22Rv1 (cell line): ENCODE results near the gene ITCH.
"Not testable (repeated sequence)": the region's sequence is repeated elsewhere in the genome, so short reads cannot be mapped to it uniquely, and the experiment has no call there.

Experiments used
- H3K27ac ChIP-seq: fragments of 450-650 bp; 2 replicates; pipeline ENCODE4 v1.5.1; 2017
- ZFX ChIP-seq: fragments of 450-650 bp; IDR thresholded peaks from 2 replicates; pipeline ENCODE4 v1.6.1; 2017; ENCODE audit warnings: antibody characterized with exemption, borderline replicate concordance
- TF ChIP-seq, protein P1 (sequence below): fragments of 450-650 bp; IDR thresholded peaks from 2 replicates; pipeline ENCODE4 v1.5.1; 2017; ENCODE audit warnings: mild to moderate bottlenecking

The ITCH gene

DNA sequence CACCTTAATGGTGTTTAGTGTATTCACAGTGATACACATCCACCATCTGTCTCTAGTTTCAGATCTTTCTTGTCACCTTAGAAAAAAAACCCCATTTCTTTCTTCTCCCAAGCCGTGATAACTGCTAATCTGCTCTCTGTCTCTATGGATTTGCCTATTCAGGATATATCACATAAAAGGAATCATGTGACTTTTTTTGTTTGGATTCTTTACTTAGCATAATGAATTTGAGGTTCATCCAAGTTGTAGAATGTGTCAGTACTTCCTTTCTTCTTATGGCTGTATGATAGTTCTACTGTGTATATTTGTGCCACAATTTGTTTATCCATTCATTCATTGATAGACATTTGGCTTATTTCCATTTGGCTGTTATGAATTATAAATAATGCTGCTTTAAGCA lies 57.1 kb downstream of the ITCH start:
- H3K27ac ChIP-seq: peak overlapping the region; percentile 4; the same call in 1 of the 2 replicates
- TF ChIP-seq, protein P1, sequence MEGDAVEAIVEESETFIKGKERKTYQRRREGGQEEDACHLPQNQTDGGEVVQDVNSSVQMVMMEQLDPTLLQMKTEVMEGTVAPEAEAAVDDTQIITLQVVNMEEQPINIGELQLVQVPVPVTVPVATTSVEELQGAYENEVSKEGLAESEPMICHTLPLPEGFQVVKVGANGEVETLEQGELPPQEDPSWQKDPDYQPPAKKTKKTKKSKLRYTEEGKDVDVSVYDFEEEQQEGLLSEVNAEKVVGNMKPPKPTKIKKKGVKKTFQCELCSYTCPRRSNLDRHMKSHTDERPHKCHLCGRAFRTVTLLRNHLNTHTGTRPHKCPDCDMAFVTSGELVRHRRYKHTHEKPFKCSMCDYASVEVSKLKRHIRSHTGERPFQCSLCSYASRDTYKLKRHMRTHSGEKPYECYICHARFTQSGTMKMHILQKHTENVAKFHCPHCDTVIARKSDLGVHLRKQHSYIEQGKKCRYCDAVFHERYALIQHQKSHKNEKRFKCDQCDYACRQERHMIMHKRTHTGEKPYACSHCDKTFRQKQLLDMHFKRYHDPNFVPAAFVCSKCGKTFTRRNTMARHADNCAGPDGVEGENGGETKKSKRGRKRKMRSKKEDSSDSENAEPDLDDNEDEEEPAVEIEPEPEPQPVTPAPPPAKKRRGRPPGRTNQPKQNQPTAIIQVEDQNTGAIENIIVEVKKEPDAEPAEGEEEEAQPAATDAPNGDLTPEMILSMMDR: no peak
- TF ChIP-seq ZFX: no peak

DNA sequence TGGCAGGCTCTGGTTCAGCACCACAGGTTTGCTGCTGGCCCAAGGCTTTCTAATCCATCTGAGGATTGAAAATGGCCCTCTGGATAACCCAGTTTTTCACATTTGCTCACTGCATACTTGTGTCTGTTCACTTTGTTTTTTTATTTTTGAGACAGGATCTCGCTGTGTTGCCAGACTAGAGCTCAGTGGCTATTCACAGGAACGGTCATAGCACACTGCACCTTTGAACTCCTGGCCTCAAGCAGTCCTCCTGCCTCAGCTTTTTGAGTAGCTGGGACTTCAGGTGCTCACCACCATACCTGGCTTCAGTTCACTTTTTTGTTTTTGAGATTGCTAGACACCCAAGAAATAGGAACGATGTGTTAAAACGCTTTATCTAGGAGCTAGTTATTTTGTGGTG lies 57.9 kb downstream of the ITCH start:
- TF ChIP-seq ZFX: no peak
- TF ChIP-seq, protein P1: no peak
- no peak overlapping the region for H3K27ac ChIP-seq

- TF ChIP-seq ZFX: no peak
- TF ChIP-seq, protein P1: no peak
- H3K27ac ChIP-seq: no peak overlapping the region
These were observed 58.8 kb downstream of the ITCH start for GRCh38 chr20:34421766-34422466.

GRCh38 chr20:34425032-34425690 lies 62.1 kb downstream of the ITCH start:
- not testable (repeated sequence) for H3K27ac ChIP-seq

GRCh38 chr20:34426026-34426425 lies 63.0 kb downstream of the ITCH start:
- no peak overlapping the region for H3K27ac ChIP-seq
- TF ChIP-seq ZFX: no peak
- TF ChIP-seq, protein P1: no peak

GRCh38 chr20:34427331-34427730 lies 64.3 kb downstream of the ITCH start:
- TF ChIP-seq, protein P1: no peak
- no peak for TF ChIP-seq ZFX
- no peak overlapping the region for H3K27ac ChIP-seq

DNA sequence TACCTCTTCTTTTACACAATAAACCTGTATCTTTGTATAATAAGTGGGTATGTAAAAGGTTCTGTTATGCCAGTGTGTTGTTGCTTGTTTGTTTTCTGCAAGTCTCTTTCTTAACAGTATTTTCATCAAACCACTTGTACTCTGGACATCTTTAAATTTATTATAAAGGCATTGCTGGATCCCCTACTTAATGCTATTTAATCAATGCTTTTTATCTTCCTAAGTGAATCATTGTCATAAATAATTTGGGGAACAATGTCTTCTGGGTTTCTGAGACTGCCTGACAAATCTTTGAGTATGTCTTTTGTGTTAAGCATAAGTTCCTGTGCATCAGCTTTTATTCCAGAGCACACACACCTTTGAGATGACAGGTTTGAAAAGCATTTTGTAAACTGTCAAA lies 64.7 kb downstream of the ITCH start:
- TF ChIP-seq, protein P1: no peak
- no peak for TF ChIP-seq ZFX
- H3K27ac ChIP-seq: no peak overlapping the region
